ENCODE data around the gene NR3C1.

The NR3C1 gene

GRCh38 chr5:143437666-143438273 is 34.3 kb upstream of the NR3C1 start:
- TF ChIP-seq, protein P1, sequence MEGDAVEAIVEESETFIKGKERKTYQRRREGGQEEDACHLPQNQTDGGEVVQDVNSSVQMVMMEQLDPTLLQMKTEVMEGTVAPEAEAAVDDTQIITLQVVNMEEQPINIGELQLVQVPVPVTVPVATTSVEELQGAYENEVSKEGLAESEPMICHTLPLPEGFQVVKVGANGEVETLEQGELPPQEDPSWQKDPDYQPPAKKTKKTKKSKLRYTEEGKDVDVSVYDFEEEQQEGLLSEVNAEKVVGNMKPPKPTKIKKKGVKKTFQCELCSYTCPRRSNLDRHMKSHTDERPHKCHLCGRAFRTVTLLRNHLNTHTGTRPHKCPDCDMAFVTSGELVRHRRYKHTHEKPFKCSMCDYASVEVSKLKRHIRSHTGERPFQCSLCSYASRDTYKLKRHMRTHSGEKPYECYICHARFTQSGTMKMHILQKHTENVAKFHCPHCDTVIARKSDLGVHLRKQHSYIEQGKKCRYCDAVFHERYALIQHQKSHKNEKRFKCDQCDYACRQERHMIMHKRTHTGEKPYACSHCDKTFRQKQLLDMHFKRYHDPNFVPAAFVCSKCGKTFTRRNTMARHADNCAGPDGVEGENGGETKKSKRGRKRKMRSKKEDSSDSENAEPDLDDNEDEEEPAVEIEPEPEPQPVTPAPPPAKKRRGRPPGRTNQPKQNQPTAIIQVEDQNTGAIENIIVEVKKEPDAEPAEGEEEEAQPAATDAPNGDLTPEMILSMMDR (IDR thresholded peaks at IDR 0.05; ENCODE audit: poor library complexity, severe bottlenecking) = no peak
- Histone ChIP-seq H3K36me3 (ENCODE audit: low read depth) (no peaks in the 10 kb centered on the region), H3K9me3 (ENCODE audit: severe bottlenecking) (no peaks in the 10 kb centered on the region), H3K27me3 (ENCODE audit: insufficient read depth, poor library complexity, severe bottlenecking) (no peaks in the 10 kb centered on the region), H3K4me3 (ENCODE audit: severe bottlenecking) (no peak overlapping the region), H3K27ac (ENCODE audit: poor library complexity, severe bottlenecking) (no peak overlapping the region), H3K4me1 (ENCODE audit: insufficient read depth, poor library complexity, severe bottlenecking) (no peaks in the 10 kb centered on the region)
- ATAC-seq (ENCODE audit: low read depth) (no peak), DNase-seq (ENCODE audit: low spot score) (no peak)

DNA sequence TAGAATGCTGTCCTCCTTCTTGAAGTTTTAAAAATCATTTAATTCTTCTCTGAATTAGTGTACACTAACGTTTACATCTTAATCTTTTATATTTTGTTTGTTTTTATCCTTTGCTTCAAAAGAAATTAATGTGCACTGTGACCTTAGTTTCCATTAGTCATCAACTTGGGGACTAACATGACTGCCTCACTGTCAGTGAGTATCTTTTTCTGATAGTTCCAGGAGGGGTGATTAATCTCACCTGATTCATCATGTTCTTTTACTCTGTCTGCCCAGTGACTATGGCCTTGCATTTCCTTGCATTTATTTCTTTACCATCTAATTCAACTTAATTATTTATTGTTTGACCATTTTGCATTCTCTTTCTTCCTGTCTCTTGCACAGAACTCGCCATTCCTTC is 33.4 kb upstream of the NR3C1 start:
- Histone ChIP-seq H3K27me3 (ENCODE audit: insufficient read depth, poor library complexity, severe bottlenecking) (no peaks in the 10 kb centered on the region), H3K9me3 (ENCODE audit: severe bottlenecking) (no peaks in the 10 kb centered on the region), H3K4me3 (ENCODE audit: severe bottlenecking) (no peak overlapping the region), H3K36me3 (ENCODE audit: low read depth) (no peaks in the 10 kb centered on the region), H3K4me1 (ENCODE audit: insufficient read depth, poor library complexity, severe bottlenecking) (no peaks in the 10 kb centered on the region), H3K27ac (ENCODE audit: poor library complexity, severe bottlenecking) (no peak overlapping the region)
- DNase-seq (ENCODE audit: low spot score) (no peak), ATAC-seq (ENCODE audit: low read depth) (peak; percentile 58; the same call in 1 of the 3 replicates)
- TF ChIP-seq, protein P1 (IDR thresholded peaks at IDR 0.05; ENCODE audit: poor library complexity, severe bottlenecking) = no peak

DNA sequence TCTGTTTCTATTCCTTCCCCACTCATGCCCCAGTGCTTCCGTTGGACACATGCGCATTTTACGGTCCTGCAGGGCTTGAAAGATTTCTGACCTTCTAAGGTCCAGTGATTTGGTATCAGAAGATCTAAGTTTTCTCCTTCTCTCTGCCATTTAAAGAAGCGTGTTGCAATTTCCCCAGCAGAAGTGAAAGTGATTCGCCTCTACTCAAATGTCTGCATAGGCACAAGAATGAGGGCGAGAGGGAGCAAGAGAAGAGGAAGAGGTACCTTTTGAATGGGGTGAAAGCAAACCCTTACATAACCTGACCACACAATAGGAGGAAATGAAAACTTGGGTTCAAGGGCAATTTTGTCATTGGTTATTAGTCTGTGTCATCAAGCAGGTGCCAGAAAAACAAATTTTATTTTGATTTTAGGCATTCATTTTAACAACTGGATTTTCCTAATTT is 31.7 kb upstream of the NR3C1 start:
- no peaks in the 10 kb centered on the region for H3K4me1 ChIP-seq (ENCODE audit: insufficient read depth, poor library complexity, severe bottlenecking)
- H3K27ac ChIP-seq (ENCODE audit: poor library complexity, severe bottlenecking) = no peak overlapping the region
- no peaks in the 10 kb centered on the region for H3K36me3 ChIP-seq (ENCODE audit: low read depth)

GRCh38 chr5:143434261-143435209 is 31.0 kb upstream of the NR3C1 start:
- ATAC-seq (ENCODE audit: low read depth) (no peak), DNase-seq (ENCODE audit: low spot score) (no peak)
- Histone ChIP-seq H3K4me3 (ENCODE audit: severe bottlenecking) (no peak overlapping the region), H3K9me3 (ENCODE audit: severe bottlenecking) (no peaks in the 10 kb centered on the region), H3K27me3 (ENCODE audit: insufficient read depth, poor library complexity, severe bottlenecking) (no peaks in the 10 kb centered on the region), H3K36me3 (ENCODE audit: low read depth) (no peaks in the 10 kb centered on the region), H3K27ac (ENCODE audit: poor library complexity, severe bottlenecking) (no peak overlapping the region), H3K4me1 (ENCODE audit: insufficient read depth, poor library complexity, severe bottlenecking) (no peaks in the 10 kb centered on the region)
- TF ChIP-seq, protein P1 (IDR thresholded peaks at IDR 0.05; ENCODE audit: poor library complexity, severe bottlenecking) = no peak

More for the DNA sequence above, 31.7 kb upstream of the NR3C1 start:
- Histone ChIP-seq H3K9me3 (ENCODE audit: severe bottlenecking) (no peaks in the 10 kb centered on the region), H3K27me3 (ENCODE audit: insufficient read depth, poor library complexity, severe bottlenecking) (no peaks in the 10 kb centered on the region), H3K4me3 (ENCODE audit: severe bottlenecking) (no peak overlapping the region)
- TF ChIP-seq, protein P1 (IDR thresholded peaks at IDR 0.05; ENCODE audit: poor library complexity, severe bottlenecking) = no peak
- DNase-seq (ENCODE audit: low spot score) (no peak), ATAC-seq (ENCODE audit: low read depth) (no peak)
